HG03342 (cell line): ENCODE data around the gene SLC4A2.
"Not testable (repeated sequence)": the region's sequence is repeated elsewhere in the genome, so short reads cannot be mapped to it uniquely, and the experiment has no call there.

Experiments used
- ATAC-seq: cut with Tn5 transposase; IDR thresholded peaks from one replicate; pipeline ENCODE4 v1.9.1; 2021; ENCODE audit warnings: mild to moderate bottlenecking, moderate library complexity; ENCODE audit not compliant: unreplicated experiment

SLC4A2 gene

GRCh38 chr7:151023232-151023631 lies 36.2 kb upstream of the SLC4A2 start:
- no peak for ATAC-seq

- ATAC-seq: no peak
Observed at GRCh38 chr7:151024435-151025056, 34.8 kb upstream of the SLC4A2 start, which contains the start of gene ATG9B. Gene ATG9B (minus strand): TSS chr7:151024494. CDS start chr7:151024423, 71 bp downstream.

- no peak for ATAC-seq
Observed at GRCh38 chr7:151025924-151026671, 33.3 kb upstream of the SLC4A2 start.

GRCh38 chr7:151026771-151027727 lies 32.3 kb upstream of the SLC4A2 start:
- ATAC-seq: not testable (repeated sequence)

- ATAC-seq: not testable (repeated sequence)
Observed at GRCh38 chr7:151027728-151028130, 31.7 kb upstream of the SLC4A2 start.

- ATAC-seq: peak; percentile 95
Observed at GRCh38 chr7:151028131-151028947, 31.1 kb upstream of the SLC4A2 start, which contains the start of gene ABCB8. Gene ABCB8 (plus strand): TSS chr7:151028450. CDS start chr7:151028516, 66 bp downstream.

- ATAC-seq: no peak
Observed at GRCh38 chr7:151028948-151029501, 30.4 kb upstream of the SLC4A2 start.

GRCh38 chr7:151031011-151031410 lies 28.4 kb upstream of the SLC4A2 start:
- ATAC-seq: no peak

- no peak for ATAC-seq
Observed at GRCh38 chr7:151032936-151033863, 26.2 kb upstream of the SLC4A2 start.

- ATAC-seq: no peak
Observed at GRCh38 chr7:151033864-151034249, 25.5 kb upstream of the SLC4A2 start.

GRCh38 chr7:151034312-151035025 lies 24.9 kb upstream of the SLC4A2 start:
- no peak for ATAC-seq

GRCh38 chr7:151035026-151035717 lies 24.2 kb upstream of the SLC4A2 start:
- no peak for ATAC-seq

- no peak for ATAC-seq
Observed at GRCh38 chr7:151035902-151036301, 23.5 kb upstream of the SLC4A2 start.

- no peak for ATAC-seq
Observed at GRCh38 chr7:151038951-151039849, 20.2 kb upstream of the SLC4A2 start.

GRCh38 chr7:151039850-151040548 lies 19.4 kb upstream of the SLC4A2 start:
- no peak for ATAC-seq
